HG03139 (cell line): ENCODE results near the gene PPP2R2D.

Experiments
- ATAC-seq: cut with Tn5 transposase; IDR thresholded peaks from one replicate; pipeline ENCODE4 v1.9.1; 2021; ENCODE audit not compliant: unreplicated experiment

Gene PPP2R2D

DNA sequence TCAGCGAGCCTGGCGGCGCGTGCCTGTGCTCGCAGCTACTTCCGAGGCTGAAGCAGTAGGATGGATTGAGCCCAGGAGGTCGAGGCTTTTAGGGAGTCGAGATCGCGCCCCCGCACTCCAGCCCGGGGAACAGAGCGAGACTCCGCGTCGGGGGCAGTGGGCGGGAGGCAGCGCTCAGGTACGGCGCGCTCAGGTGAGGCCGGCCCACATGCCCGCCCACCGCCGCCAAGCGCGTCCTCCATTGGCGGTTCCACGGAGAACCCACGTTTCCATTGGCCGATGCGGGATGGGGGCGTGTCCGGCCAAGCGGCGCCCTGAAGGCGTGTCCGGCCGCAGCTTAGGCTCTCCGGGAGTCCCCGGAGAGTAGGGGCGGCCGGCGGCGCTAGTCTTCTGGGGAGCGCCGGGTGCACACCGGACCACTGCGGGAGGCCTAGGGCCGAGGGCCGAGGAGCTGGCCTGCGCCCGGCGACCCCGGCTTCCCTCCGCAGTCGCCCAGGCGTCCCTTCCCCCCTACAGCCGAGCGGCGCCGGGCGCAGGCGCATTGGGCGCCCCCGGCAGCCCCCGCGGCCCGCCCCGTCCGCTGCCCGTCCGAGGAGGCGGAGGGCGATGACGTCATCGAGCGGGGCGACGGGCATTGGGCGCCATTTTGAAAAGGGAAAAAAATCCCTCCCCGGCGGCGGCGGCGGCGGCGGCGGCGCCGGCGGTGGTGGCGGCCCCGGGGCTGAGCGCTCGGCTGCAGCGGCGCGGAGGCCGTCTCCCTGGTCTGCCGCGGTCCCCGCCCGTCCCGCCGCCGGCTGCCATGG, at the start of gene PPP2R2D:
TSS of gene PPP2R2D (plus strand) at position 659 of the 803 bp plus-strand sequence. CDS start at position 800, 141 bp downstream.
- peak; percentile 84 for ATAC-seq

DNA sequence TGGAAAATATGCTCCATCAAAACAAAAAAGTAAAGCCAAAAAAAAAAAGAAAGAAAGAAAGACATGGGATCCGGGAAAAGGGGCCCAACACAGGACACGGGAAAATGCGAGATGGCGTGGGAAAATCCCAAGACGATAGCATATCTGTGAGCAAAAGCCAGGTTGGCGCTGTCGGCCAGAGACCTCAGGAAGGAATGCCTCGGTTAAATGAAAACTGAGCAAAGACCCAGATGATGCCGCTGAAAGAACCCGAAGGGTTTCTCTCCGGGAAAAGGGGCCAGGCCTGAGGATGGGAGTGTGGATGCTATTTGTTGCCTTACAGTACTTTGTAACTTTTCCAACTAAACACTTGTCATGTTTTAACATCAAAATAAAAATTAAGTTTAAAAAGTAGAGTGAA, 49.5 kb upstream of the PPP2R2D start:
- ATAC-seq, result no peak

GRCh38 chr10:131852176-131852822, 48.5 kb upstream of the PPP2R2D start:
- no peak for ATAC-seq

GRCh38 chr10:131852823-131853609, 47.8 kb upstream of the PPP2R2D start:
- ATAC-seq, result no peak

- ATAC-seq, result no peak
Measured at GRCh38 chr10:131853610-131853964, 47.2 kb upstream of the PPP2R2D start.

GRCh38 chr10:131854579-131855335, 46.1 kb upstream of the PPP2R2D start:
- ATAC-seq, result no peak

- no peak for ATAC-seq
Measured at GRCh38 chr10:131855461-131856401, 45.1 kb upstream of the PPP2R2D start.

- no peak for ATAC-seq
Measured at GRCh38 chr10:131856441-131857094, 44.2 kb upstream of the PPP2R2D start.

- no peak for ATAC-seq
Measured at GRCh38 chr10:131857156-131858117, 43.4 kb upstream of the PPP2R2D start.

DNA sequence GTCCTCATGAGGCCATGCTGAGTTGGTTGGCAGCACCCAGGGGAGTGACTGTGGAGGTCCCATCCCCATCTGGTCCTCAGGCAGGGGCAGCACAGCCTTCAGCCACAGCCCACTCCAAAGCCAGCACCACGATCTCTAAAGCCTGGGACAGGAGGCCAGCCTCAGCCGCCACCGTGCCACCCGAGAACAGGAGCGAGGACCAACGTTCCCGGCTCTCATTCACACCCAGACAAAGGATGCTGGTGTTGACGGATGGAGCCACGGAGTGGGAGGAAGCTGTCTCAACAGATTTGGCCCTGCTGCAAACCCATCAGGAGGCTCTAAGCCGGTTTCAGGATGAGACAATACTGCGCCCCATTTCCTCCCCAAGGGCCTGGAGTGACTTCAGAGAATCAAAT, 42.7 kb upstream of the PPP2R2D start:
- ATAC-seq, result no peak

DNA sequence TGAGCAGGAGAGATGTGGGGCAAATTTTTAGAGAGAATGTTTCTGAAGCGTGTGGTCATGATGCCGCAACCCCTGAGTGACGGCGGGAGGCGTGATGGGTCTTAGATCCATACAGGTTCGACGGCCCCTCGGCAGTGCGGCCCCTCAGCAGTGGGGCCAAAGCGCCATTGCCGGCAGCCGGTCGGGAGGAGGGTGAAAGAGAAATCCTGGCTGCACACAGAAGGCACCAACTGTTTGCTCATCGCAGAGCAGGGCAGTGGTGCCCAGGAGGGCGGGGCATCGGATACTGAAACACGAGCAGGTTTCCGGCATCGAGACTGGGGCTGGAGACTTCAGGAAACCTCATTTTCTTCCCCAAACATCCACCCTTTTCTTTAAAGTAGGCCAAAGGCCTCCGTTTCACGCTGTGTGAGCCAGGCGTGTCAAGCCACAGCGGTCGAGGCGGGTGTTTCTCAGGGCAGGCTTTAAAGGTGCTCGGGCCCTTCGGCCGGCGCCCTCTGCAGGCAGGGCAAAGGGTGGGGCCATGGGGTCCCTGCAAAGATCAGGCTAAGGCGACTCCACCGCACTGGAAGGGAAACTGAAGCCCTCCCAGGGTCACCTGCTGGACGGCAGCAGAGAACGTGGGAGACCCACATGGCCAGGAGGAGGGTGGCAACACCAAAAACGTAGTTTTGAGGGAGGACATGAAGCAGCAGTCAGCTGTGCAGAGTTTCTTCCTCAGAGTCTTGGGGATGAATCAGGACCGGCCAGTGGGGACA, 42.0 kb upstream of the PPP2R2D start:
- no peak for ATAC-seq

GRCh38 chr10:131859341-131860020, 41.3 kb upstream of the PPP2R2D start:
- ATAC-seq, result no peak

DNA sequence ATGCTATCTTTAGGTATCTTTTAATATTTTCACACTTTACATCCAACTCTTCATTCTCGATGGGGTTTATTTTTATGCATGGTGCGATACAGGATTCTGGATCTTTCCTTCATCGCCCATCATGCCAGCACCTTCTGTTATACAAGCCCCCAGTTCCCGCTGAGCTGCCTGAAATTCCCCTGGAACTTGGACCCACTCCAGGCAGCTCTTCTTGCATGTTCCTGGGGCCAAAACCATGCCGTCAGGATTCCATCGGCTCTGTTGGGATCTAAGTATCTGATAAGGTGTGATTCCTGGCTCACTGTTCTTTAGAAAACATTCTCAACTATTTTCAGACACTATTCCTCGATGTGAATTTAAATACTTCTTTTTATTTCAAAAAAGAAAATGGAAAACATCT, 40.5 kb upstream of the PPP2R2D start:
- no peak for ATAC-seq

DNA sequence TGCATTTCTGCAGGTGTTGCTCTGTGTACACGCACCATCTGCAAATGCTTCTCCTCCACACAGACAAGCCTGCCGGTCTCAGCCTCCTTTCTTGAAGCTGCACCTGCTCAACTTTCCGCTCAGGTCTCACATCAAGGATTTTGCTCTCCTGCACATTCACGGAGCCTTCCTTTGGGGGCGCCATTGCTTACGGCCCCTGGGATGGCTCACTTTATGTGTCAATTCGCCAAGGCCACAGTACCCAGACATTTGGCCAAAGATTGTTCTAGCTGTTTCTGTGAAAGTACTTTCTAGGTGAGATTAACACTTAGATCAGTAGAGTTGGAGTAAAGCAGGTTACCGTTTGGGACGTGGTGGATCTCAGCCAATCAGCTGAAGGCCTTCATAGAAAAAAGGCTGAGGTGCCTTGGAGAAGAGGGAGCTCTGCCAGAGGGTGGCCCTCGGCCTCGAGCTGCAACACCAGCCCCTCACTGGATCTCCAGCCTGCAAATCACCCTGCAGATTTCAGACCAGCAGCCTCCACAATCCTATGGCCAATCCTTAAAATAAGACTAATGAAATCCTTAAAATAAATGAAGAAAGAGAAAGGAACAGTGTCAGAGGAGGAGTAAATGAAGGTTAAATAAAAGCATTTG, 39.9 kb upstream of the PPP2R2D start:
- ATAC-seq, result no peak

DNA sequence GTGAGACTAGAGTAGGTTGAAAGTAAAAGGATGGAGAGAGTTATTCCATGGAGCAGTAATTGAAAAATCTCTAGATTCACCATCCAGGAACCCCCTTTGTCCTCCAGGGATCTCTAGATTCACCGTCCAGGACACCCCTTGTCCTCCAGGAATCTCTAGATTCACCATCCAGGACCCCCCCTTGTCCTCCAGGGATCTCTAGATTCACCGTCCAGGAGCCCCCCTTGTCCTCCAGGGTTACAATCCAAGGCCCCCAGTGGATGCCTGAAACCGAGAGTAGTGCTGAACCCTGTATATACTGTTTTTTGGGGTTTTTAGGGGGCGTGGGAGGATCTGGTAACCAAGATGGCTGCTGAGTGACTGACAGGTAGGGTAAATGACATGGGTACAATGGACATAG, 38.3 kb upstream of the PPP2R2D start:
- no peak for ATAC-seq

GRCh38 chr10:131865223-131865917, 35.4 kb upstream of the PPP2R2D start:
- no peak for ATAC-seq
